HK-2 (cell line): ENCODE data around the gene DPEP3.

Experiments
- DNase-seq: peaks from one replicate; pipeline ENCODE4 v3.0.0-alpha.2; 2018; ENCODE audit not compliant: unreplicated experiment

DPEP3 gene

DNA sequence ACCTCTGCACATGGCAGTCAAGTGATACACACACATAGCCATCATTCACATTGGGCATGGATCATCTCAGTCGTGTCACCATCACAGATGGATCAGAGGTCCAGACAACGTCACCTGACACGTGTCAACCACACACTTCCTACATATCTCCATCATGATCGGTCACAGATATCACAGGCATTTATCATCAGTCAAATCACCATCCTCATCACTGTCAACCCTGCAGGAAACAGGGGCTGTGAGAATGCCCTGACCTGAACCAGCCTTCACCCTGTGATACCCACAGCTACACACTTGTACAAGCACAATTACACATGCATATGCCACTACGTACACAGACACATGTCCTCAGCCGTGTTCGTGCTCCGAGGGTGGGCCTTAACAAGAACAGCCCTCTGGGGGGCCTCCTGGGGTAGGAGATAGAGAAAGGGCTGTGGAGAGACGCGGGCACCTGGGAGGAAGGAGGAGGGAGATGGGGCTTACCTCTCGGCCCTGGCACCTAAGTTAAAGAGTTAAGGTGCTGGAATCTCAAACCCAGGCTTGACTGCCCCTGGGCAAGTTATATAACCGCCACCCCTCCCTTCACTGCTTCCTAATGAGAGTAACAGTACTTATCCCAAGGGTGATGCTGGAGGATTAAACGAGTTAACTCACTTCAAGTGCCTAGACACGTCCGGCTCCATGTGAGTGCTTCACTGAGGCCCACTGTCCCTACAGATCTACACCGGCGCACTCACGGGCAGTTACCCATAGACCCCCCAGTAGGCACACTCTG lies 12.9 kb downstream of the DPEP3 start:
- DNase-seq, result no peak

DNA sequence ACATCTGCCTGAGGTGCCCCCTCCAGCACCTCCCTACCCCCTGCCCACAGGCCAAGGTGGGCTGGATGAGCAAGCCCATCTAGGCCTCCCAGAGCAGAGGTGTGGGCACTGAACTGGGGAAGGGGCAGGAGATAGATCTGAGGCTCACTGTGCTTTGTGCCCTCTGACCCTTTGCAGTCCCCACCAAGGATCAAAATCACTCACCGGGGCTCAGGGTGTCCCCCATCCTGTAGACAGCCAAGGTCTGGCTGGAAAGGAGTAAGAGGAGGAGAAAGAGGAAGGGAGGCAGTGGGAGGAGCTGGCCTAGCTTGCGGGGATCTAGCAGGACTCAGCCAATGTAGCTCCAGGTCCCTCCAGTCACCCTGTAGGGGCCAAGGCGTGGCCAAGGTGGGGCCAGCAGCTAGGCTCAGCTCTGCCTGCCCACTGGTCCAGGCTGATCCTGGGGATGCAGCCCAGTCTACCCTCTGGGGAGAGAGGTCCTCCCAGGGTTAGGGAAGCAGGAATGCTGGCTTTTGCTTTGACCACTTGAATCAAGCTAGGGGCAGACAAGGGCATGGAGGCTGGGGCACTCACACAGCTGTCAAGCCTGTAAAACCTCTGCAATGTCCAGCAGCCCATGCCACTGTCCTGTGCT lies 13.6 kb downstream of the DPEP3 start:
- no peak for DNase-seq

DNA sequence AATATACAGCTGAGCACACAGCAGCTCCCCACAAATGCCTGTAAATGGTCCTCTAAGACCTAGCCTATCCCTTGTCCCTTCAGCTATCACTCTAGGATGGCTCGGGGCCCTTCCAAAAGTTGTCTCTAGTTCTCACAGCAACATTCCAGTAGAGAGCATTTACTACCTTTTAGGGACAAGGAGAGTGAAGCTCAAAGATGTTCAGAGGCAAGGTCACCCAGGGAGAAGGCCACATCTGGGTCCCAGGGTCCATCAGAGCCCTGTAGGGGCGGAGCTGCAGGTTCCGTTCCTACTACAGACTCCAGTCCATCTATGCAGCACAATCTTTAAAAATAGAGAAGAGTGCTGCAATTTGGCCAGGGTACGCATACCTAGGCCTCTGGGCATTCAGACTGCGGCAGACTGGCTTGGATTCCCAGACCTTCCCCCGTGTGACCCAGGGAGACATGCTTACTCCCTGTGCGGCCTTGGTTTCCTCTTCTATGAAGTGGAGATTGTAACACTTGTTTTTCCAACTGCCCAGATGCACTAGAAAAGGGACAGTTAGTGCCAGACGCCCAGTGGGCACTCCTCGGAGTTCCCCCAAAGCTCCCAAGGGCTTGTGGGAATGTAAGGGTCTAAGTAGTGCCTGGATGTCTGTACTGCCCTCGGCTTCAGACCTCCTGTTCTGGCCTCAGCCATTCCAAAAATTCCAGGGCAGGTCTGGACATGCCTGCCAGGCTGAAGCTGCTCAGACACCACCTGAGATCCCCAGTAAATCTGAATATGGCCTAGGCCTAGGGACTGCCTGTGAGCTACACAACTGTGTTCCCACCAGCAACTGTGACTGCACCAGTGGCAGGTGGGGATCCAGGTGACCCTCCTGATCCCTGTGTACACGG lies 14.4 kb downstream of the DPEP3 start:
- no peak for DNase-seq

DNA sequence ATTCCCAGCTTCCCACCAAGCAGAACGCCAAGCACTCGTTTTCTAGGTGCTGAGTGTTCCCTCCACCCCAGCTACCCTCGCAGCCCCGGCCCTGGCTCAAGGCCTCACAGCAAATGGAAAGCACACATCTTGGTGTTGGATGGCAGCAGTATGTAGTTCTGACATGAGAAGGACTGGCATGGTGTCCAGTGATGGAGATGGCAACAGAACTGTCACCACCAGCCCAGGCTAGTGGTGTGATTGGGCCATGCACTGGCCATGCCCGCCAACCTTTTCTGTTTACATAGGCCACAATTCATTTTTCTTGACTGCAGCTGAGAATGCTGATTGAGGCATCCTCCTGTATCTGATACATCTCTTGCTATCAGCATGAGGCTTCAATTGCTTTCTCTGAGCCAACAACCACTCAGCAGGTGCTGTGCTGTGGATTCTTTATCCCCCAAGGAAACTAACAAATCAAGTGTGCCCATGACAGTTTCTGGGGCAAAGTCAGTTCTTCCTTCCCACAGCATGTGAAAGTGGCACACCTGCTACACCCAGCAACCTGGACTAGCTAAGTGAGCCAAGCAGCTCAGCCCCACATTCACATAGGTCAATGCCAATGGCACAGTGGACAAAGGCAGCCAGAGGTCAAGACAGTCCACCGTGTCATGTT lies 15.7 kb downstream of the DPEP3 start:
- no peak for DNase-seq

DNA sequence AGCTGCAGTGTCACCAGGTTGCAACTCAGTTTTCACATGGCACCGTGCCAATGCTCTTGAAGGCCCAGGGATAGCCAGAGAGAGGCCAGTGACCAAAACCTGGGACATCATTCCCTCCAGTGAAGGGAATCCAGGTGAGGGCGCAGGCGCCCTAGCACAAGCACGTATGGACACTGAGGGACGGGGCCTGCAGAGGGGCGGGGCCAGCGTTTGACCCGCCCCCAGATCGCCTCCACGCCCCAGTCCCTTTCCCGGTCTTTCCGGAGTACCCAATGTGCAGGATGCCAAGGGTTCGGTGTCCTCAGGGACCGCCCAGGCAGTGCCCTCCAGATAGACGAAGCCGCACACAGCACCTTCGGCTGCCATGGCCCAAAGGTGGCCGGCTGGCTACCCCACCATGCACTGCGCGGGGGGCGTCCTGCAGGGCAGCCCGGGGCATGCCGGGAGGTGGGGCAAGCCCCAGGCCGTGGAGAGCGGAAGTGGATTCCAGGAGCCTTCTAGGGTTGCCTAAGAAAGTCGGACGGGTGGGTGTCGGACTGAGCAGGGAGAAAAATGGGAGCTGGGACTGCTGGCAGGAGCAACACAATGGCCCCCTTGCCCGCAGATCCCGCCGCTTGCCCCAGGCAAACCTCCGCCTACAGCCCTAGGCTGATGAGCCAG lies 16.5 kb downstream of the DPEP3 start:
- no peak for DNase-seq

DNA sequence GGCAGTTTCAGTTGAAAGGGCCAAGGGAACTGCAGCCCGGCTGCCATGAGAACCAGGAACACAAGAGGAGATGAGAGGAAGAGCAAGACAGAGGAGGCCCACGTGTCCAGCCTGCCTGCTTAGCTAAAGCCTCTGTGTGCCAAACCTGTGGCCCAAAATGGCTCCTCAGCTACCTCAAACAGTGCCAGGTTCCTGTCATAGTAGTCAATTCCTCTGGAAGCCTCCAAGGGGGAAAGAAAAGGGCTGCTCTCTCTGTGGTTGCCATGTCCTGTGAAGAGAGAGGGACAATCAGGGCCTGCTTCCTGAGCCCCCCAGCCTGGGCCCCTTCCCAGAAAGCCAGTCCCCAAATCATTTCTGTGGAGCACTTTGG lies 17.0 kb downstream of the DPEP3 start:
- DNase-seq, result no peak

DNA sequence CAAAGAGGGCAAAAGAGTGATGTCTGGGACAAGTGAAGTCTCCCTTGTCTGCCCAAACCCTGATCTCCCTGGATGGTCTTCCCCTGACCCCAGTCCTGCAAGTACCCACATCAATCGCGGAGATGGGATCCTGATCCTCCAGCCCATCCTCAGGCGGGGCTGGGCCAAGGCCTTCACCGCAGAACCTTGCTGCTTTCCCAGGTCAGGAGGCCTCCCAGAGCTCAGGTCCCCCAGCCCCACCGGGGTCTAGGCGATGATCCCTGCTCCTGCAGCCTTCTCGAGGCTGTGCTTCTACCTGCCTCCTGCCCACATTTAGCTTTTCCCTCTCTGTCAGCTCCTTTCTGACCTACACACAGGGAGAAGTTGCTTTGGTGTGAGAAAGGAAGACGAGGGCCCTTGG lies 18.2 kb downstream of the DPEP3 start:
- DNase-seq, result no peak

DNA sequence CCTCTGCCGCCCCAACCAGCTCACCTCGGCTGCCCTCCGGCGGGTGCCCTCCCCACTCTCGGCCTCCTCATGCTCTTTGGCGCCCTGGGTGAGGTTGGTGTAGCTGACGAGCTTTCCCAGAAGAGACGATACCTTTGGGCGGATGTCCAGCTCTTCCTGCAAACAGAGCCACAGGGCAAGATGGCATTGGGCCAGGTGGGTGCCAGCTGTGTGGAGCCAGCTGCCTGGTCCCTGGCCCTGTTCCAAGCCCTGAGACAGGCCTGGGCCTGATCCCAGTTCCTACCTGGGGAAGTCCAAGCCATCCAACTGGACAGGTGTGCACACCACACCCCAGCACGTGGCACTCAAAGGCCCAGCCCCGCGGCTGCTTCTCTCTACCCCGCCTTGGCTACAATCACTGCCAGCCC lies 18.7 kb downstream of the DPEP3 start:
- no peak for DNase-seq

DNA sequence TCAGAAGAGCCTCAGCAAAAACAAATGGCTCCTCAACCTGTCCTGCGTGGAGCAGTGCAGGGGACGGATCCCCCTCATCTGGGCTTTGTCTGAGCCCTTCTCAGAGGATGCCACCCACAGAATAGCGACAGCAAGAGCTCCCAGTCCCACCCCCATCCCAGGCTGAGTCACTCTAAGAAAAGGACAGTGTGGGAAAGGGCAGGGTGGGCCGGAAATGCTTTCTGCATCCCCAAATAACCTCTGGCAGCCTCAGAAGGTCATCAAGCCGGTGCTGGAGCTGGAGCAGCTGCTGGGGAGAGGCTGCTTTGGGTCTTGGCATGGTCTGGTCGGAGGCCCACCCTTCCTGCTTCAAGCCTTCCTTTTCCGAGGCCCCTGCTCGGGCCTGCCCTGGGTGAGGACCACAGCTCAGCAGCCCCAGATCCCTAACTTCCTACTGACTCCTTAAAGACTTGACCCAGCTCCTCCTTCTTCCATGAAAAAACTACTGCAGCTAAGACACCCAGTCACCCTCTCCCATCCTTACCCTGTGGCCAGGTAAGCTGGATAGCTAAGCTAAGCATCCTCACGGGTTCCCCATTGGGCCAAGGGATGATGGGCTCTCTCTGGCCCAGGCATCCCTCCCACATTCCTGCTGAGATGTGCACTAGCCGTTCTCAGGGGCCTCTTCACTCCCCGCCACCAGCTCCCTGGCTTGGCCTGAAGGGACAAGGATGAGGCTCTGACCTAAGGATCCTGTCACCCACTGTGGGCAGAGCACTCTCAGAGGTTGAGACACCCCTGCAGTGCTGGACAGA lies 20.6 kb downstream of the DPEP3 start:
- DNase-seq, result no peak

DNA sequence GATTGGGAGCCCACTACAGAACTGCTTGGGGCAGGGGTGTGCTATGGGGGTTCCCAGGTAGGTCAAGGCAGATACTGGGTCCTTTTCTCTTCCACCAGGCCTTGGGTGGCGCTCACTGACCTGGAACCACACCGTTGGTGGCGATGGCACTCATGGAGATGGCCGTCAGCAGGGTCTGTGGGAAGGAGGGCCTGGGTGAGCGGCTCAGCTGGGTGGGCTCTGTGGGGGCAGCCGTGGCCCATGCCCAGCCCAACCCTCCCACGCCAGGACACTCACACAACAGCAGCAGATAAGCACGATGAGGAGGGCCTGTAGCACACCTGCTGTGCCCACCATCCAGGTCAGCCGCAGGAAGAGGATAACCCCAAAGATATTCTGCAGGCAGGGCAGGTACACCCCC lies 22.7 kb downstream of the DPEP3 start:
- DNase-seq, result no peak

DNA sequence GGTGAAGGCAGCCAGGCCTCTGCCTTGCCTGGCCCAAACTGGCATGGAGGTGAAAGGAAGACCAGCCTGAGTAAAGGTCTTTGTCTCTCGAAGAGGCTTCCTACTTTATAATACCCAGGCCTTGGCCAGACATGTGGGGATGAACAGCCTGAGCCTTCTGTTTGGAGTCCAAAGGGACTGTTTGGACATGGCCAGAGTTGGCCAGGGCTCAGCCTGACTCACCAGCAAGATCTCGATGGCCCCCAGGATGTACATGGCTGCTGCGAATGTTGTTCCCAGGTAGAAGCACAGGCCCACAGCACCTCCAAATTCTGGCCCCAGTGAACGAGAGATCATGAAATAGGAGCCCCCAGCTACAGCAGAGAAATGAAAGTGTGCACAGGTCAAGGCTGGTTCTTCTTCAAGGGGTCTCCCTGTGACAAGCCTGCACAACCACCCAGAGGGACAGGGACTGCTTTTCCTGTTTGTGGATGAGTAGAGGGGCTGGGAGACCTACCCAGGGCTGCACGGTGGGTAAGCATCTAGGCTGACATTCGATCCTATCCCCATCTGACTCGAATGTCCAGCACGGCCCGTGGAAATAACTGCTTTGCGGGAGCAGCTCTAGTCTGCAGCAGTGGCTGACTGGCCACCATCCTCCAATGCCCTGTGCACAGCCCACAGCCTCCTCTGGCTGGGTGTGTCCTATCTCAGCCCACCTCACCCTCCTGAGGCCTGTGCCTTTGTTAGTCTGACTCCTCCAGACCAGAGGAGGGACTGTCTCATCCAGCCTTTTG lies 25.7 kb downstream of the DPEP3 start:
- no peak for DNase-seq

DNA sequence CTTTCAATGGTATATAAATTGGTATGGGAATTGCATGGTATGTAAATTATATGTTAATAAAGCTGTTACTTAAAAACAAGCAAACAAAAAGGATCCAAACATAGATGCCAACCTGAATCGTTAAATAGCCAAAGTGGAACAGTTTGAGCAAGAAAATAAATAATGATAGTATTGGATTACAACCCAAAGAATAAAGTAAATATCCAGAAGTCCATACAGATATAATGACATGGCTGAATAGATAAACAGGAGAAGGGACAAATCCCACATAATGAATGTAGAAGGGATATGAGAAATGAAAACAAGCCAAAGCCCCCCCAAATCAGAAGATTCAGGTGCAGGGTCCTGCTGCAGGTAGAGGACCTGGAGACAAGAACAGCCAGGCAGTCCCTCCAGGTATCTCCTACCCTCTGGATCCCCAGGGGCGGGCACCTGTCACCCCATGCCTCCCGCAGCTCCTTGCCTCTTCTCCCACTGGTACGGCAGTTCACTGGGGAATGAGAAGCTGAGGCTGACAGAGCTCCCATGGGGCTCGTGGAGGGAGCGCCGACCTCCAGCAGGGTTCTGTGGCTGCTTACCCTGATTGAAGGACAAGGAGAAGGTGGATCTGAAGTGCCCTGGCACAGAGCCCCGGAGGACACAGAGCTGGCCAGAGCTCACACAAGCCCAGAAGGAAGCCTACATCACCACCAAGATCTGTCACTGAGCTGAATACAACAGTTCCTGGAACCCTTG lies 26.5 kb downstream of the DPEP3 start:
- DNase-seq, result no peak

DNA sequence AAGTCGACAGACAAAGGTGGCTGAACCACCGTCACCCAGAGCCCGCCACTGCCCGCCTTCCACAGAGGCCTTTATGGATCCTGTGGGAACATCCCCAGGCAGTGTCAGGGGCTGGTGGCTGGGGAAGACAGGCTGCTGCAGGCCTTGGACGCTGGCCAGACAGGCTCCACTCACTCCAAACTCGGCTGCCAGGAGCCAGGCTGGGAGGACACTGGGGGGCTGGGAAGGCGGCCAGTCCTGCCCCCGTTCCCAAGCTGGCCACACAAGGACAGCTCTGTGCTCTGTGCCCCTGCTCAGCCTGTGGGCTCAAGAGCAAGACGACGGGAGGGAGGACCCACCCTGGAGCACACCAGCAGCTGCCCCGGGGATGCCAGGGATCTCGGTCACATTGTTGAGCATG lies 28.8 kb downstream of the DPEP3 start:
- DNase-seq, result no peak

DNA sequence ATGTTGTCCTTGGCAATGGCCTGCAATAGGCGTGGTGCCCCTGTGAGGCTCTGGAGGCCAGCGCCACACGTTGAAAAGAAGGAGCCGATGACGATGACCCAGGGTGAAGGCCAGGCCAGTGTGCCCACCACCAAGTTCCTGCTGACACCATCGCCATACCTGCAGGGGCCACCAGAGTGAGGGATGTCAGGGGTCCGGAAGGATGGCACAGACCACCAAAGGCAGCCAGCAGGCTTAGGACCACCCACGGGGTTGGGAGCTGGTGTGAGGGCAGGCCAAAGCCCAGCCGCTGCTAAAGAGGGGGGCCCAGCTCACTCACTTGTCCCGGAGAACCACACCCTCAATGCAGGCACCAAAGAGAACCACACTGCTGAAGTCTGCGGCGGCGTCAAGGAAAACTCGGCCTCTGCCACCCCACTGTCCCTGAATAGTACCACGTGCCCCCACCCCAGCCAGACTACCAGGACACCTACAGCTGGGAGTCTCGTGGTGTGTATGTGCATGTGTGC lies 29.9 kb downstream of the DPEP3 start:
- DNase-seq, result no peak

DNA sequence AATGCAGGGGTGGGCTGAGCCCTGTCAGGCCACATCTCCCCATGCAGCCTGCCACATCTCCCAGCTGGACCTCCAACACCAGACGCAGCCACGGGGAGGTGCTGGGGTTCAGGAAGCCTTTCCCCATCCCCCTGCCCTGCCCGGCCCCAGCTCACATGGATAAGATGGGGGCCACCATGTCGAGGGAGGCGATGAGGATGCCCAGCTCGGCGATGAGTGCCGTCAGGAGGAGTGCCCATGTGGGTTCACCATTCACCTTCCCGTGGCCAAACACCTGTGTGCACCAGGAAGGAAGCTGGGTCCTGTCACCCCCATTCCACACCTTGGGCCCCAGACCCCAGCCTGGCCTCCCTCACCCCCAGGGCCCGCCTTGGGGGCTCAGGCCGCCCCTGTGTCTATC lies 30.7 kb downstream of the DPEP3 start:
- no peak for DNase-seq

DNA sequence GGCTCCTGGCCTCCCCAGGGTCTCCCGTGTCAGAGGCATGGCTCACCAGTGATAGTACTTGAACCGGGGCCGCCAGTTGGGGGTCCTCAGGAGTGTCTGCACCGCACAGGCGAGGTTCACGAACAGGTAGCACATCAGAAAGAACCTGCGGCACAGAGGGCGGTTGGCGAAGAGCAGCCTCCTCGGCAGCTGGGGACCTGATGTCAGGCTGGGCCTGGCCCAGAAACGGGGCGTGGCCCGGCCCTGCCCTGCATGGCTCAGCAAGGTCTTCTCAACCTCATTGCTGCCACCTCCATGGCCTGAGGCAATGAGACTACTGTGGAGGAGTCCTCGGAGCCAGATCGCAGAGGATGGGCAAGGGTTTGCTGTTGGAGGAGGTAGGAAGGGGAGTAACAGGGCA lies 32.3 kb downstream of the DPEP3 start:
- no peak for DNase-seq

DNA sequence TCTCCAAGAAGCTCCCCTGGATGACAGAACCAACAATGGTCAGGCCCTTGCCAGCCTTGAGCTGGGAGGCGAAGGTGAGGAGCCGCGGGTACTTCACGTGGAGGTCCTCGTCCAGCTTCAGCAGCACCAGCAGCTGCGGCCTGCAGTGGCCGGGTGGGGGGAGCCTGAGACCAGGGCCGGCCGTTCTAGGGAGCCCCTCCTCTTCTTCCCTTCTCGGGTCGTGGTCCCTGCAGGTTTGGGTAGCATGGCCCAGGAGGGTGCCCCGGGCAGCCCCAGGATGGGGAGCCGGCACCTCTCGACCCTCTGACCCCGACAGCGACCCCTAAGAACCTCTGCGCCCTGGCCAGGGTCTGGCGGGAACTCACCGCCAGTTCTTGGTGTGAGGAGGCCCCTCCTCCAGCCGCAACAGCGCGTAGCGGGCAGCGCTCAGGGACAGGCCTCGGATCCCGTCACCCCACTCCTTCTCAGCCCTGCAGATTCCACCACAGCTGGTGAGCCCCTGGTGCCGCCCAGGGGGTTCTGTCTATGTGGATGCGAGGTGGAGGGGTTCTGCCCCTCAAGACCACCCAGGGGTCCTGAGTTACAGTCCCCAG lies 33.2 kb downstream of the DPEP3 start:
- no peak for DNase-seq

DNA sequence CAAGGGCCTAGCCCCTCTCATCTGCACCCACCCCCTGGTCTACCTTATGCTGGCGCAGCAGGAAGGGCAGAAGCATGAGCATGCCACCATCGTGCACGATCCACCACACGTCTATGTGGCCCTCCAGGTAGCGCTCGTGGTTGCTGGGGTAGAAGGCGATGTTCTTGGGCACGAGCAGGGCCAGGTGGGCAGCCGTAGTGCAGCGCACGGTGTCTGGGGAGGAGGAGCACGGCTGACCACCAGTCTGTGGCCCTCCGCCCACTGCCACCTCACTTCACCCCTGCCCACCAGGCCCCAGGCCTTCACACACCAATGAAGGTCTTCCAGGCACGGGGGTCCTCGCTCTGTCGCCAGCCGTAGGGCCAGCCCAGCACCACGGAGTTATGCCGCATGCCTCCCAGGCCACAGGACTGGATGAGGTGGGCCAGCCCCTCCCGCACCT lies 34.1 kb downstream of the DPEP3 start:
- no peak for DNase-seq
